ENCODE measurements around the gene CDYL2.

GRCh38 chr16:80718480-80719220 is 85.7 kb downstream of the CDYL2 start:
- TF ChIP-seq, protein P1, sequence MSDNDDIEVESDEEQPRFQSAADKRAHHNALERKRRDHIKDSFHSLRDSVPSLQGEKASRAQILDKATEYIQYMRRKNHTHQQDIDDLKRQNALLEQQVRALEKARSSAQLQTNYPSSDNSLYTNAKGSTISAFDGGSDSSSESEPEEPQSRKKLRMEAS (IDR thresholded peaks at IDR 0.05; ENCODE audit: insufficient read depth, insufficient read length), result peak; percentile 73
- no peak for TF ChIP-seq POLR2A (IDR thresholded peaks at IDR 0.05; ENCODE audit: low read depth, low read length)
- TF ChIP-seq, protein P2, sequence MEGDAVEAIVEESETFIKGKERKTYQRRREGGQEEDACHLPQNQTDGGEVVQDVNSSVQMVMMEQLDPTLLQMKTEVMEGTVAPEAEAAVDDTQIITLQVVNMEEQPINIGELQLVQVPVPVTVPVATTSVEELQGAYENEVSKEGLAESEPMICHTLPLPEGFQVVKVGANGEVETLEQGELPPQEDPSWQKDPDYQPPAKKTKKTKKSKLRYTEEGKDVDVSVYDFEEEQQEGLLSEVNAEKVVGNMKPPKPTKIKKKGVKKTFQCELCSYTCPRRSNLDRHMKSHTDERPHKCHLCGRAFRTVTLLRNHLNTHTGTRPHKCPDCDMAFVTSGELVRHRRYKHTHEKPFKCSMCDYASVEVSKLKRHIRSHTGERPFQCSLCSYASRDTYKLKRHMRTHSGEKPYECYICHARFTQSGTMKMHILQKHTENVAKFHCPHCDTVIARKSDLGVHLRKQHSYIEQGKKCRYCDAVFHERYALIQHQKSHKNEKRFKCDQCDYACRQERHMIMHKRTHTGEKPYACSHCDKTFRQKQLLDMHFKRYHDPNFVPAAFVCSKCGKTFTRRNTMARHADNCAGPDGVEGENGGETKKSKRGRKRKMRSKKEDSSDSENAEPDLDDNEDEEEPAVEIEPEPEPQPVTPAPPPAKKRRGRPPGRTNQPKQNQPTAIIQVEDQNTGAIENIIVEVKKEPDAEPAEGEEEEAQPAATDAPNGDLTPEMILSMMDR (IDR thresholded peaks at IDR 0.05; ENCODE audit: extremely low read depth in 1 of 2, insufficient read depth in 1 of 2, low read depth in 1 of 2, low read length in 2 of 2), result no peak
- TF ChIP-seq JUN (IDR thresholded peaks at IDR 0.05; ENCODE audit: borderline replicate concordance, insufficient read depth, insufficient read length, low read depth), result no peak
